HEK293 (cell line): ENCODE data around the gene DMKN.

ENCODE experiments used
- SETDB1 ChIP-seq: IDR thresholded peaks from one replicate; pipeline ENCODE4 v1.6.1; 2017; ENCODE audit warnings: mild to moderate bottlenecking, low read length, moderate library complexity, mixed read lengths; ENCODE audit not compliant: insufficient read length
- SP3 ChIP-seq: fragments of 450-650 bp; formaldehyde crosslinking; IDR thresholded peaks from 2 replicates; pipeline ENCODE4 v1.5.1; 2016; ENCODE audit warnings: missing biosample characterization, missing genetic modification characterization
- TCF7L2 ChIP-seq: IDR thresholded peaks from 2 replicates; pipeline ENCODE4 v1.6.1; 2011; ENCODE audit warnings: low read depth, mild to moderate bottlenecking, inconsistent platforms, low read length, moderate library complexity, borderline replicate concordance
- ZNF140 ChIP-seq: fragments of 450-650 bp; formaldehyde crosslinking; IDR thresholded peaks from 2 replicates; pipeline ENCODE4 v1.5.1; 2016; ENCODE audit warnings: missing biosample characterization, missing genetic modification characterization
- ZNF202 ChIP-seq: fragments of 450-650 bp; formaldehyde crosslinking; IDR thresholded peaks from 2 replicates; pipeline ENCODE4 v1.5.1; 2016; ENCODE audit warnings: missing biosample characterization, missing genetic modification characterization, borderline replicate concordance
- ZNF239 ChIP-seq: fragments of 450-650 bp; formaldehyde crosslinking; IDR thresholded peaks from 2 replicates; pipeline ENCODE4 v1.5.1; 2016; ENCODE audit warnings: missing biosample characterization, missing genetic modification characterization
- ZNF530 ChIP-seq: fragments of 450-650 bp; formaldehyde crosslinking; IDR thresholded peaks from 2 replicates; pipeline ENCODE4 v1.5.1; 2016; ENCODE audit warnings: low read depth, missing biosample characterization, missing genetic modification characterization
- ZNF600 ChIP-seq: fragments of 450-650 bp; formaldehyde crosslinking; IDR thresholded peaks from 2 replicates; pipeline ENCODE4 v1.5.1; 2016; ENCODE audit warnings: missing biosample characterization, missing genetic modification characterization
- ZNF626 ChIP-seq: fragments of 450-650 bp; sonication (Bioruptor Pico); formaldehyde crosslinking; IDR thresholded peaks from 2 replicates; pipeline ENCODE4 v1.5.1; 2018; ENCODE audit warnings: missing biosample characterization, missing genetic modification characterization, inconsistent platforms
- TF ChIP-seq, protein P1 (sequence below): fragments of 450-650 bp; formaldehyde crosslinking; IDR thresholded peaks from 2 replicates; pipeline ENCODE4 v1.5.1; 2016; ENCODE audit warnings: missing biosample characterization, missing genetic modification characterization
- TF ChIP-seq, protein P2 (sequence below): IDR thresholded peaks from 2 replicates; pipeline ENCODE4 v1.6.1; 2011; ENCODE audit warnings: mild to moderate bottlenecking, low read depth, low read length, borderline replicate concordance
- TF ChIP-seq, protein P3 (sequence below): fragments of 450-650 bp; formaldehyde crosslinking; IDR thresholded peaks from 2 replicates; pipeline ENCODE4 v1.5.1; 2016; ENCODE audit warnings: missing biosample characterization, missing genetic modification characterization
- TF ChIP-seq, protein P4 (sequence below): fragments of 450-650 bp; formaldehyde crosslinking; IDR thresholded peaks from 2 replicates; pipeline ENCODE4 v1.5.0; 2017; ENCODE audit warnings: missing biosample characterization, missing genetic modification characterization, borderline replicate concordance

DNA sequence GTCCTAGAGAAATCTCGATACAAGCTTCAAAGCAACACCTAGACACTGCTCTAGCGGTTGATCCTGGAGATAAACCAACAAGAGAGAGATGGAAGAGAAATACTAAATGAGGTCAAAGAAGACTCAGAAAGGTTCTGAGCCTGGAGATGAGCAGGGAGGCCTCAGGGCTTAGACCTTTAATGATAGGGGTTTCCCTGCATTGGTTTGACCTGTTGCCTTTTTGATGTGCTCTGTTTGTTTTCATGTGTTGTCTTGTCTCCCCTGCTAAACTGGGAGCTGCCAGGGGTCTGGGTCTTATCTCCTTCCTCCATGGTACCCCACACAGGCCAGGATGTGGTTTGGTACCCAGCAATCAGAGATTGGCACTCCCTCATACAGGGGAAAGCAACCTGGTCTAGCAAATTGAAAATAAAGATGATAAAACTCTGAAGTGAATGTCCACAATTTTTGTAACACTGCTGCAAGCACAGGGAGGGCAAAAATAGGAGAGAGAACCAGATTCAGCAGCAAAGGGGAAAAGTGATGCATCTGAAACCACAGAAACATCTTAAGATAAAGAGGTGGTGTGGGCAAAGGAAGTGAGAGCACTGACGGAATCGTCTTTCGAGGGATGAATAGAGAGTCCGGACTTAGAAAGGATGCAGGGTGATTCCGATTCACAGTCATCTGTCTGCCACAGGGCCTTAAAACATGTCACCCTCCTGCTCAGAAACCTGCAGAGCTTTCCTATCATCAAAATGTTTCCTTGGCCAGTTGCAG, 61.9 kb downstream of the DMKN start:
- TF ChIP-seq, protein P1, sequence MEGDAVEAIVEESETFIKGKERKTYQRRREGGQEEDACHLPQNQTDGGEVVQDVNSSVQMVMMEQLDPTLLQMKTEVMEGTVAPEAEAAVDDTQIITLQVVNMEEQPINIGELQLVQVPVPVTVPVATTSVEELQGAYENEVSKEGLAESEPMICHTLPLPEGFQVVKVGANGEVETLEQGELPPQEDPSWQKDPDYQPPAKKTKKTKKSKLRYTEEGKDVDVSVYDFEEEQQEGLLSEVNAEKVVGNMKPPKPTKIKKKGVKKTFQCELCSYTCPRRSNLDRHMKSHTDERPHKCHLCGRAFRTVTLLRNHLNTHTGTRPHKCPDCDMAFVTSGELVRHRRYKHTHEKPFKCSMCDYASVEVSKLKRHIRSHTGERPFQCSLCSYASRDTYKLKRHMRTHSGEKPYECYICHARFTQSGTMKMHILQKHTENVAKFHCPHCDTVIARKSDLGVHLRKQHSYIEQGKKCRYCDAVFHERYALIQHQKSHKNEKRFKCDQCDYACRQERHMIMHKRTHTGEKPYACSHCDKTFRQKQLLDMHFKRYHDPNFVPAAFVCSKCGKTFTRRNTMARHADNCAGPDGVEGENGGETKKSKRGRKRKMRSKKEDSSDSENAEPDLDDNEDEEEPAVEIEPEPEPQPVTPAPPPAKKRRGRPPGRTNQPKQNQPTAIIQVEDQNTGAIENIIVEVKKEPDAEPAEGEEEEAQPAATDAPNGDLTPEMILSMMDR (tag by site-specific recombination): no peak
- TF ChIP-seq ZNF202 (no peak), ZNF626 (tag by site-specific recombination) (no peak), SETDB1 (no peak), ZNF600 (tag by site-specific recombination) (no peak), SP3 (tag by site-specific recombination) (no peak), ZNF239 (tag by site-specific recombination) (no peak), ZNF140 (tag by site-specific recombination) (no peak), ZNF530 (tag by site-specific recombination) (no peak), TCF7L2 (no peak)
- TF ChIP-seq, protein P2, sequence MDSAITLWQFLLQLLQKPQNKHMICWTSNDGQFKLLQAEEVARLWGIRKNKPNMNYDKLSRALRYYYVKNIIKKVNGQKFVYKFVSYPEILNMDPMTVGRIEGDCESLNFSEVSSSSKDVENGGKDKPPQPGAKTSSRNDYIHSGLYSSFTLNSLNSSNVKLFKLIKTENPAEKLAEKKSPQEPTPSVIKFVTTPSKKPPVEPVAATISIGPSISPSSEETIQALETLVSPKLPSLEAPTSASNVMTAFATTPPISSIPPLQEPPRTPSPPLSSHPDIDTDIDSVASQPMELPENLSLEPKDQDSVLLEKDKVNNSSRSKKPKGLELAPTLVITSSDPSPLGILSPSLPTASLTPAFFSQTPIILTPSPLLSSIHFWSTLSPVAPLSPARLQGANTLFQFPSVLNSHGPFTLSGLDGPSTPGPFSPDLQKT: no peak
- TF ChIP-seq, protein P3, sequence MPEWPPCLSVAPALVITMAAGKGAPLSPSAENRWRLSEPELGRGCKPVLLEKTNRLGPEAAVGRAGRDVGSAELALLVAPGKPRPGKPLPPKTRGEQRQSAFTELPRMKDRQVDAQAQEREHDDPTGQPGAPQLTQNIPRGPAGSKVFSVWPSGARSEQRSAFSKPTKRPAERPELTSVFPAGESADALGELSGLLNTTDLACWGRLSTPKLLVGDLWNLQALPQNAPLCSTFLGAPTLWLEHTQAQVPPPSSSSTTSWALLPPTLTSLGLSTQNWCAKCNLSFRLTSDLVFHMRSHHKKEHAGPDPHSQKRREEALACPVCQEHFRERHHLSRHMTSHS (tag by site-specific recombination): no peak
- TF ChIP-seq, protein P4, sequence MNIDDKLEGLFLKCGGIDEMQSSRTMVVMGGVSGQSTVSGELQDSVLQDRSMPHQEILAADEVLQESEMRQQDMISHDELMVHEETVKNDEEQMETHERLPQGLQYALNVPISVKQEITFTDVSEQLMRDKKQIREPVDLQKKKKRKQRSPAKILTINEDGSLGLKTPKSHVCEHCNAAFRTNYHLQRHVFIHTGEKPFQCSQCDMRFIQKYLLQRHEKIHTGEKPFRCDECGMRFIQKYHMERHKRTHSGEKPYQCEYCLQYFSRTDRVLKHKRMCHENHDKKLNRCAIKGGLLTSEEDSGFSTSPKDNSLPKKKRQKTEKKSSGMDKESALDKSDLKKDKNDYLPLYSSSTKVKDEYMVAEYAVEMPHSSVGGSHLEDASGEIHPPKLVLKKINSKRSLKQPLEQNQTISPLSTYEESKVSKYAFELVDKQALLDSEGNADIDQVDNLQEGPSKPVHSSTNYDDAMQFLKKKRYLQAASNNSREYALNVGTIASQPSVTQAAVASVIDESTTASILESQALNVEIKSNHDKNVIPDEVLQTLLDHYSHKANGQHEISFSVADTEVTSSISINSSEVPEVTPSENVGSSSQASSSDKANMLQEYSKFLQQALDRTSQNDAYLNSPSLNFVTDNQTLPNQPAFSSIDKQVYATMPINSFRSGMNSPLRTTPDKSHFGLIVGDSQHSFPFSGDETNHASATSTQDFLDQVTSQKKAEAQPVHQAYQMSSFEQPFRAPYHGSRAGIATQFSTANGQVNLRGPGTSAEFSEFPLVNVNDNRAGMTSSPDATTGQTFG (tag by site-specific recombination): no peak
